ENCODE data around the gene PPP4R2. TPM values are rescaled to one million over a fixed set of nuclear protein-coding genes. Genes with fewer than 3 reads are reported as not detected.

PPP4R2 gene
- total and polyA plus RNA-seq, 10 of the 15 experiments (the other 5 are each of a cell fraction or from before 2014, with no cell fraction given): 16.7 to 83.4 (median 38.9) TPM

GRCh38 chr3:72973786-72974185, 22.8 kb upstream of the PPP4R2 start:
- no peaks in the 10 kb centered on the region for H3K27me3 ChIP-seq (replicated peaks in 1 of 2; ENCODE audit: control insufficient read depth in 2 of 2, insufficient read depth in 2 of 2, low read length in 1 of 2)
- POLR2A ChIA-PET: no interaction called here

More at GRCh38 chr3:72973786-72974185, 22.8 kb upstream of the PPP4R2 start:
- intact Hi-C loops (cut with micrococcal nuclease; ENCODE audit: unreplicated experiment): loop anchor here (10.0 kb wide), 1 partner anchor 521 kb away; no protein-coding TSS in a partner anchor
- Histone ChIP-seq H2AFZ (ENCODE audit: control insufficient read depth, low read depth, low read length) (no peak overlapping the region), H3K4me1 (ENCODE audit: control insufficient read depth, insufficient read depth, low read length) (peaks cover 25% of the 10 kb centered on the region), H3K9ac (ENCODE audit: control insufficient read depth, insufficient read depth, low read length) (no peak overlapping the region), H3K36me3 (ENCODE audit: control insufficient read depth in 2 of 2, insufficient read depth in 2 of 2, low read length in 1 of 2) (no peaks in the 10 kb centered on the region), H3K4me3 (no peak overlapping the region), H3K27ac (ENCODE audit: control insufficient read depth, insufficient read depth) (no peak overlapping the region), H3K9me3 (replicated peaks; ENCODE audit: control insufficient read depth, insufficient read depth, low read length) (no peaks in the 10 kb centered on the region), H3K4me2 (ENCODE audit: control insufficient read depth, insufficient read depth) (no peak overlapping the region), H3K79me2 (ENCODE audit: control insufficient read depth, insufficient read depth, low read length) (no peaks in the 10 kb centered on the region), H4K20me1 (ENCODE audit: control insufficient read depth, insufficient read depth) (no peaks in the 10 kb centered on the region)
- CTCF ChIA-PET: interaction anchor here (1.0 kb wide), 1 partner anchor 82 kb away, joined by 3 read pairs; no protein-coding TSS in a partner anchor
- no peak for ATAC-seq
- no peak for DNase-seq (ENCODE audit: low read depth, low spot score)
- in situ Hi-C loops (cut with MboI): no loop called here
- FAIRE-seq: no peak
- no TSS peak for BruUV-seq (replicated peaks)
- WGBS (ENCODE audit: insufficient coverage, insufficient replicate concordance, low lambda C conversion rate, missing lambda C conversion rate): 100% methylated on average over 2 of the region's 2 CpGs
- SMC1A ChIA-PET (ENCODE audit: uncharacterized antibody, unreplicated experiment): no interaction called here
- RAD21 ChIA-PET (ENCODE audit: unreplicated experiment): no interaction called here
- TF ChIP-seq RAD51 (IDR thresholded peaks at IDR 0.05): no peak
- no peak for TF ChIP-seq BMI1 (IDR thresholded peaks at IDR 0.05; ENCODE audit: borderline replicate concordance)
- no peak for TF ChIP-seq ZNF592 (IDR thresholded peaks at IDR 0.05)
- no peak for TF ChIP-seq TCF3 (IDR thresholded peaks at IDR 0.05; ENCODE audit: borderline replicate concordance, insufficient read depth, low read depth, low read length)
